Activated CD4-positive, alpha-beta T cell treated with anti-CD3 and anti-CD28 coated beads for 1 hour (primary cell): ENCODE measurements around the gene NLGN1.
"Not testable (repeated sequence)": the region's sequence is repeated elsewhere in the genome, so short reads cannot be mapped to it uniquely, and the experiment has no call there.

Experiments used
- DNase-seq: peaks from one replicate; pipeline ENCODE4 v3.0.0-alpha.2; 2020

Gene NLGN1

GRCh38 chr3:173430576-173430975 is 33.0 kb downstream of the NLGN1 start:
- no peak for DNase-seq

DNA sequence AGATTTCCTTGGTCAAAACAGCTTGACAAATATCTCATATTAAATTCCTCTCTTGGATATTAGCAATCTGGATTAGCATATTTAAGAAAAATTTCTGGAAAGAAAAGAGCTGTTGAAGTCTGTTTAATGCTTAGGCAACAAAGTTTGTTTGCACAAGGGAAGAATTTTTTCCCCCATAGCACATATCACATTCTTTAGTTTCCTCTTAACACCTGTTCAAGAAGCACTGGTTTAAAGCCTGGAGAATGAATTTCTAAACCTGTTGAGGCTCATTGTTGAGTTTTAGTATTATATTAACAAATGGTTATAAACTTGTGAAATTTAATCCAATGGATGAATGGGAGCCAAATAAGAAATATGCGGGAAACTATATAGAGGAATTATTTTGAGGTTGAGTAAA is 41.5 kb downstream of the NLGN1 start:
- no peak for DNase-seq

GRCh38 chr3:173440514-173440913 is 43.0 kb downstream of the NLGN1 start:
- no peak for DNase-seq

DNA sequence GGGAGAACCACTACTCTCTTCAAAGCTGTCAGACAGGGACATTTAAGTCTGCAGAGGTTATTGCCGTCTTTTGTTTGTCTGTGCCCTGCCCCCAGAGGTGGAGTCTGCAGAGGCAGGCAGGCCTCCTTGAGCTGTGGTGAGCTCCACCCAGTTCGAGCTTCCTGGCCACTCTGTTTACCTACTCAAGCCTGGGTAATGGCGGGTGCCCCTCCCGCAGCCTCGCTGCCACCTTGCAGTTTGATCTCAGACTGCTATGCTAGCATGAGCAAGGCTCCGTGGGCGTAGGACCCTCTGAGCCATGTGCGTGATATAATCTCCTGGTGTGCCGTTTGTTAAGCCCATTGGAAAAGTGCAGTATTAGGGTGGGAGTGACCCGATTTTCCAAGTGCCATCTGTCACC is 54.0 kb downstream of the NLGN1 start:
- not testable (repeated sequence) for DNase-seq

GRCh38 chr3:173463250-173463649 is 65.7 kb downstream of the NLGN1 start:
- DNase-seq, result no peak

GRCh38 chr3:173465112-173465511 is 67.6 kb downstream of the NLGN1 start:
- no peak for DNase-seq

DNA sequence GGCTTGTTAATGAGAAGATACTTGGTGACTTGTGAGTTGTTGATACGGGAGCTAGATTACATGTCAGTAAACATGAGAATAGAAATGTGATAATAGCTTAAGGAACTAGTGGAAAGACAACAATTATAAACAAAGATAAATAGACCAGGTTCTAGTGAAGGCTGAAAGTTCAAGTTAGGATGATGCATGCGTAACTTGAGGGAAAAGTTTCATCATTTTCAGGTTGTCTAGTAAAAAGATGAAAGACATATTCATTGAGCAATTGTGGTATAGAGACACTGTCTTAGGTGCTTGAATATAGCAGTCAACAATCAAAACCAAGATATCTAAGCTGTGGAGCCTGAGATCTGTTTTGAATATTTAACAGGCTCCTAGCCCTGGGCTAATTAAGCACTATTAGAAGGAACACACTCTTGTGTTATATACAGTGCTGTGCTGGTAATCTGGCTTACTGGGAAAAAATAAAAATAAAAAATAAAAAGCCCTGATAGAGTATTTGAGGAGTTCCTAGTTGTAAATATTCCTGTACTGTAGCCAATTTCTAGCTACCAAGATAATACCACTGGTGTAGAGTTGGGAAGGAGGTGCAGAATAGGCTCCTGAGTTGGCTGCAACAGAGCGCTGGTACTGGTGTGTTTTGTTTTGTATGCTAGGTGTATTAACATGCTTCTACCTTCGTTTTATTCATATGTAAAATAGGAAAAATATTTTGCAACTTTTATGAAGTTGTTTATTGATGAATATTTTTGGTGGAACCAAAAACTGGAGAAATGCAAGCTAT is 68.5 kb downstream of the NLGN1 start:
- no peak for DNase-seq

DNA sequence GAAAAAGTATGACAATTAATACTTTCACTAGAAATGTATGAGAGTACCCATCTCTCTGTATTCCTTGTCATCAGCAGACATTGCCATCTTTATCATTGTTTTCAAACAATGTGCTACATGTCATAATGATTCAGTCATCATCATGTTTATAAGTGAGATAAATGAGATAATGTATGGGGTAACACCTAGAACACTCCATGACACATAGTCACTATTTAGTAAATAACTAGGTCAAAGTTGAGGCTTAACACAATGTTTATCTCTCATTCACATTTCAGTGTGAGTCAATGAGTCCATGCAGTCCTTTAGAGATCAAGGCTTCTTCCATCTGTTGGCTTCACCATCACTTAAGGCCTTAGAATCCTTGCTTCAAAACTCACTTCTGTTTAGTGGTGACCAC is 70.0 kb downstream of the NLGN1 start:
- DNase-seq, result no peak

GRCh38 chr3:173473237-173473636 is 75.7 kb downstream of the NLGN1 start:
- no peak for DNase-seq

- DNase-seq, result no peak
Measured at GRCh38 chr3:173479301-173479700, 81.8 kb downstream of the NLGN1 start.

DNA sequence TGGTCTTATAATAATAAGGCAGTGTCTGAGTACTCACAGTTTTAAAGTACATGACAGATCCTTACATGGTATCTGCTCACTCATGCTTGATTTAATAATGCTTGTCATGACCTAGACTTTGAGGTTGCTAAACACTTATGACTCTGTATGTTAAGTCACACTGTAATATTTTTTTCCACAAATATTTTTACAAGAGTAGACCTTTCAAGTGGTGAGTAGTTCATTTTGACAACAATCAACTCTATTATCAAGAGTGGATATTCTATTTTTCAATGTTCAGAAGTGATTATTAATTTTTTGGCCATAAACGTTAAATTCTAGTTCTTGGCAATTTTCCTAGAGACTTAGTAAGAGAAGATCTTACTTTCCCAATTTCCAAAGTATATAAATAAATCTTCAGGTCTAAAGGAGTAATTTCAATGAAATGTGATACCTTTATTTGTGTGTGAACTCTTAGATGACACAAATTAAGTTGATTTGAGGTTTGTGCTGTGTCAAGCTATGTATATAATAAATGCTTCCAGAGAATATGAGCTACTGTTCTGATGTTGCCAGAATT is 104.5 kb downstream of the NLGN1 start:
- no peak for DNase-seq

GRCh38 chr3:173502983-173503568 is 105.5 kb downstream of the NLGN1 start:
- no peak for DNase-seq

DNA sequence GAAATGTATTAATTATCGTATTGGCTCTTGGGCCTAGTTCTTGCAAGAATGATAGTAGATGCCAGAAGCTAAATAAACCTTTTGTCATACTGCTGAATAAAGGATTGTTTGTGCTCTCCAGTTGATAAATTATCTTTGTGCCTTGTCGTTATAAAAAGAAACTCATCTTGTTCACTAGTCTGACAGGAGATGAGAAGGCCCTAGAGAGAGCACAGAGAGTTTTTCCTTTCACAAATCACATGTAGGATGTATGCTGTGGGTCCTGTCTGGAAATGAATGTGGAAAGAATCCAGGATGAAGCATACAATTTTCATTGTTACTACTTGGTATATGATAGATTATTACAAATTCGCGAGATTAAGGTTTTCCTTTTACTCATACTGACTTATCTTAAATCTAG is 113.0 kb downstream of the NLGN1 start:
- no peak for DNase-seq

DNA sequence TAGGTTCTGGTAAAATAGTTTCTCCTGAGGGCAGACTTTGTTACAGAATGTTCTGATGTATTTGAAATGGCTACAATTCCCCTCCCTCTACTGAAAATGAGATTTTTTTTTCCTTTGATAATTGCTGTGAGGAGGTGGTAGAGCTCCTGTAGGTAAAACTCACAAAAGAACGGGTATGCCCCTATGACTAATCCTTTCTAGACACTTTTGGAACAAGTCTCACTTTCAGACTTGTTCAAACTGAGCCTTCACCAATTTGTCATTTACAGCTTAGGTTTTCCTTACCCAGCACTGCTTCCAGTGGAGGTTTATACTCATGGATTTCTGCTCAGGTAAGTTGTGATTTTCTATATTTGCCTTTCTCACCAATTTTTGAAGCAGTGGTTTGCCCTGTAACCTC is 115.6 kb downstream of the NLGN1 start:
- DNase-seq, result no peak

DNA sequence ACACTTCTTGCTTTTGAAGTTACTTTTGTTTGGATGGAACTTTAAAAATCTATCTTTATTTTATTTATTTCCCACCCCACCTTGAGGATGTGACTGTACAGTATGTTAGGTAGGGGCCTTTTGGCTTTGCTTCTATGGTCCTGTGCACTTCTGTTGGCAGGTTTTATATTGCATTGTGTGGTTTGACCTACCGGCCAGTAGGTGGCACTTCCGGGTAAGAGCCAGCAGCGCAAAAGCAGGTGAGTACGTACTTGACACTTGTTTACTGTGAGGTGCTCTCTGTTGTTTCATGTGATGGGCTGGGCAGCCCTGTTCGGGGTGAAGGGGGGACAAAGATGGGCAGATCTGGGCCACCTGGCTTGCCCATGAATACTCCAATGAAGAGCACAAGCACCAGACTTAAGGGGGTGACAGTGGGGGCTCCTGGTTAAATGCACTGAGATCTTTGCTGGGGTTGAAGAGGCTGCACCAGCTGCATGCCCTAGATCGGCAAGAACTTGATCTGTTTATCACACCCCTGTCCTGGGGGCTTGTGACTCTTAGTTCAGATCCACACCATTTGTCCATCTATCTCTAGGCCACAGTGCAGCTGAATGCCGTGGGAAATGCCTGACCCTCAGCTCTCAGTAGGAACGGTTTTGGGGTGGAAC is 131.6 kb downstream of the NLGN1 start:
- DNase-seq, result no peak

- no peak for DNase-seq
Measured at GRCh38 chr3:173531602-173532001, 134.1 kb downstream of the NLGN1 start.

DNA sequence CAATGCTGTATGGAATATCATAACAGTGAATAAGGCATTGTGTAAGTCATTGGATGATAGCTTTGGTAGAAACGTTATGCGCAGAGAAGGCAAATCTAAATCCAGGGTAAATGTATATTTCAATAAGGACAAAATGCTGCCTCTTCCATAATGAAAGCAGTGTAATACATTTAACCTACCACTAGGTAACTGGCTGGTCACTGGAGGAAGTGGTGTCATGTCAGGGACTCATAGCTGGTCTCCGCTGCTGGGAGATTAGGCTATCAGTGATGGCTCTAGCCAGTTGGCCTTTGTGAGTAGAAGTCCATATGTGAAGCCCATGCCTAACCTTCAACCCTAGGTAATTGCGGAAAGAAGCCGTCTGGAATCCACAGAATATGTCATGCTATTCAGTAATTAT is 140.9 kb downstream of the NLGN1 start:
- no peak for DNase-seq

DNA sequence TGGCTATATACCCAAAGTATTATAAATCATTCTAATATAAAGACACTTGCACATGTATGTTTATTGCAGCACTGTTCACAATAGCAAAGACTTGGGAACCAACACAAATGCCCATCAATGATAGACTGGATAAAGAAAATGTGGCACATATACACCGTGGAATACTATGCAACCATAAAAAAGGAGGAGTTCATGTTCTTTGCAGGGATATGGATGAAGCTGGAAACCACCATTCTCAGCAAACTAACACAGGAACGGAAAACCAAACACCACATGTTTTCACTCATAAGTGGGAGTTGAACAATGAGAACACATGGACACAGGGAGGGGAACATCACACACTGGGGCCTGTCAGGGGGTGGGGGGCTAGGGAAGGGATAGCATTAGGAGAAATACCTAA is 148.0 kb downstream of the NLGN1 start:
- DNase-seq, result not testable (repeated sequence)

- DNase-seq, result no peak
Measured at GRCh38 chr3:173547070-173547469, 149.5 kb downstream of the NLGN1 start.

DNA sequence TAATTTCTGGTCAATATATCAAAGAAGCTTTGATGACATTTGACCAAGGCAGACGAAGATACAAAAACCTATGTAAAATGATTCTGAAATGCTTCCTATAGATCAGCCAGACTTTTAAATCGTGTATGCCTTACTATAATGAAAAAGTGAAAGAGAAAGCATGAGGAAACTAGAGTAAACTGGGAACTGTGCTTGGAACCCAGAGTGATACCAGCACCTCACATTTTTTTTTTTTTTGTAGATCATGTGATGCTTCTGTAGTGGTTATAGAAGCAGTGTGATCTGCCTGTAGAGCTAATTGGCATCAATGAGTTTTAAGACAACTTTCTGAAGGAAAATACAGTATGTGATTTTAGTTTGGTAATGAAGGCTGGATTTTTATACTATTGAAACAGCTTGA is 150.7 kb downstream of the NLGN1 start:
- no peak for DNase-seq

- no peak for DNase-seq
Measured at GRCh38 chr3:173552526-173552925, 155.0 kb downstream of the NLGN1 start.

- no peak for DNase-seq
Measured at GRCh38 chr3:173553635-173554280, 156.2 kb downstream of the NLGN1 start.

- no peak for DNase-seq
Measured at GRCh38 chr3:173556546-173556945, 159.0 kb downstream of the NLGN1 start.

GRCh38 chr3:173567997-173568396 is 170.5 kb downstream of the NLGN1 start:
- no peak for DNase-seq
